GM18507 (cell line): ENCODE measurements around the gene CDH16.

Source experiments
- DNase-seq: peaks from one replicate; pipeline ENCODE4 v3.0.0; 2011; ENCODE audit warnings: low read depth; ENCODE audit not compliant: insufficient read length; ENCODE audit errors: extremely low spot score
- FAIRE-seq: peaks from 2 replicates; lab custom pipeline; 2011; peaks lifted over from hg19 to GRCh38; lab: Jason Lieb, UNC

The CDH16 gene

GRCh38 chr16:66916518-66916917, 2.2 kb downstream of the CDH16 start:
- DNase-seq (no peak), FAIRE-seq (no peak)

- DNase-seq, result no peak
- no peak for FAIRE-seq
Measured at GRCh38 chr16:66915041-66915440, 3.6 kb downstream of the CDH16 start.

- no peak for FAIRE-seq
Measured at GRCh38 chr16:66914541-66914940, 4.1 kb downstream of the CDH16 start.

GRCh38 chr16:66913711-66914110, 5.0 kb downstream of the CDH16 start:
- DNase-seq (no peak), FAIRE-seq (no peak)

More at GRCh38 chr16:66914541-66914940, 4.1 kb downstream of the CDH16 start:
- no peak for DNase-seq

- DNase-seq (no peak), FAIRE-seq (no peak)
Measured at GRCh38 chr16:66913081-66913480, 5.6 kb downstream of the CDH16 start.

GRCh38 chr16:66911801-66912200, 6.9 kb downstream of the CDH16 start:
- DNase-seq (no peak), FAIRE-seq (no peak)

GRCh38 chr16:66911112-66911511, 7.6 kb downstream of the CDH16 start:
- DNase-seq (no peak), FAIRE-seq (no peak)

- no peak for FAIRE-seq
- DNase-seq, result no peak
Measured at GRCh38 chr16:66910175-66910940, 8.3 kb downstream of the CDH16 start.

- FAIRE-seq (no peak), DNase-seq (no peak)
Measured at GRCh38 chr16:66908762-66909559, 9.7 kb downstream of the CDH16 start.

GRCh38 chr16:66908116-66908515, 10.6 kb downstream of the CDH16 start:
- DNase-seq (no peak), FAIRE-seq (no peak)

GRCh38 chr16:66906916-66907836, 11.5 kb downstream of the CDH16 start:
- no peak for FAIRE-seq

GRCh38 chr16:66905633-66906539, 12.8 kb downstream of the CDH16 start:
- FAIRE-seq, result no peak
- no peak for DNase-seq

More at GRCh38 chr16:66906916-66907836, 11.5 kb downstream of the CDH16 start:
- no peak for DNase-seq

GRCh38 chr16:66904846-66905632, 13.6 kb downstream of the CDH16 start:
- FAIRE-seq, result no peak
- DNase-seq, result no peak

GRCh38 chr16:66904428-66904845, 14.2 kb downstream of the CDH16 start:
- FAIRE-seq, result no peak
- no peak for DNase-seq

- DNase-seq (no peak), FAIRE-seq (no peak)
Measured at GRCh38 chr16:66903544-66904427, 14.9 kb downstream of the CDH16 start.

GRCh38 chr16:66902648-66903543, 15.8 kb downstream of the CDH16 start:
- DNase-seq (no peak), FAIRE-seq (no peak)
